IPS-NIHi7 (cell line): ENCODE data around the gene SARNP.

Experiments used
- DNase-seq: peaks from one replicate; pipeline ENCODE4 v3.0.0; 2012; ENCODE audit warnings: mixed read lengths; ENCODE audit errors: extremely low spot score

Gene SARNP

GRCh38 chr12:55707841-55708694, 109.5 kb downstream of the SARNP start, which contains the start of gene ITGA7:
Gene ITGA7, minus strand, starts transcription at chr12:55707904. Its CDS starts 222 bp downstream, at chr12:55707682.
- peak; percentile 98 for DNase-seq
